Lower leg skin (tissue), 4 donors: ENCODE data around the gene NEAT1. TPM values are rescaled to one million over a fixed set of nuclear protein-coding genes. Genes with fewer than 3 reads are reported as not detected.

Experiments
- DNase-seq, 2 donors: peaks; one replicate each; pipeline ENCODE4 v3.0.0-alpha.2; 2019; ENCODE audit warnings: low spot score in 2 of 2
- H3K4me3 ChIP-seq: fragments of 200-600 bp; sonication (generic); 2 replicates; pipeline ENCODE4 v1.5.1; 2017; ENCODE audit warnings: mild to moderate bottlenecking, low read depth; ENCODE audit not compliant: poor library complexity, severe bottlenecking
- POLR2A ChIP-seq, 2 donors: fragments of 450-650 bp; IDR thresholded peaks; one replicate each; pipeline ENCODE4 v1.6.1; 2016 to 2017; ENCODE audit warnings: antibody characterized with exemption in 2 of 2, mild to moderate bottlenecking in 1 of 2, moderate library complexity in 1 of 2
- WGBS, 2 donors: methylation state at CpG; one replicate each; pipeline ENCODE4 v1.1.5; 2018; 5-methylcytosine and 5-hydroxymethylcytosine counted together
- intact Hi-C: fragments of 100-400 bp; cut with DNase I; formaldehyde crosslinking; loops from one replicate; pipeline ENCODE4 v1.15.0; 2023; ENCODE audit warnings: low total_unique reads
- microRNA counts, 2 donors: library from miRNA; unstranded; fragments of <30 nt; microRNA quantifications; one replicate each; lab custom pipeline; 2016
- total RNA-seq, 4 donors: library from RNA; depleted of rRNA; stranded (reverse); fragments of >200 nt; gene quantifications; one replicate each; pipeline ENCODE4 v1.1.0, GENCODE V29; 2016
- TF ChIP-seq, protein P1 (sequence below), 3 donors: fragments of 450-650 bp; IDR thresholded peaks; one replicate each; pipeline ENCODE4 v1.5.1; 2016; ENCODE audit warnings: antibody characterized with exemption in 3 of 3, mild to moderate bottlenecking in 3 of 3, moderate library complexity in 2 of 3

Gene NEAT1
- total RNA-seq, 4 donors from 2014 or later: 147 to 645 (median 301) TPM

- intact Hi-C loops: no loop called here
- H3K4me3 ChIP-seq: no peak overlapping the region
- TF ChIP-seq POLR2A (IDR thresholded peaks at IDR 0.05): no peak
- TF ChIP-seq, protein P1, sequence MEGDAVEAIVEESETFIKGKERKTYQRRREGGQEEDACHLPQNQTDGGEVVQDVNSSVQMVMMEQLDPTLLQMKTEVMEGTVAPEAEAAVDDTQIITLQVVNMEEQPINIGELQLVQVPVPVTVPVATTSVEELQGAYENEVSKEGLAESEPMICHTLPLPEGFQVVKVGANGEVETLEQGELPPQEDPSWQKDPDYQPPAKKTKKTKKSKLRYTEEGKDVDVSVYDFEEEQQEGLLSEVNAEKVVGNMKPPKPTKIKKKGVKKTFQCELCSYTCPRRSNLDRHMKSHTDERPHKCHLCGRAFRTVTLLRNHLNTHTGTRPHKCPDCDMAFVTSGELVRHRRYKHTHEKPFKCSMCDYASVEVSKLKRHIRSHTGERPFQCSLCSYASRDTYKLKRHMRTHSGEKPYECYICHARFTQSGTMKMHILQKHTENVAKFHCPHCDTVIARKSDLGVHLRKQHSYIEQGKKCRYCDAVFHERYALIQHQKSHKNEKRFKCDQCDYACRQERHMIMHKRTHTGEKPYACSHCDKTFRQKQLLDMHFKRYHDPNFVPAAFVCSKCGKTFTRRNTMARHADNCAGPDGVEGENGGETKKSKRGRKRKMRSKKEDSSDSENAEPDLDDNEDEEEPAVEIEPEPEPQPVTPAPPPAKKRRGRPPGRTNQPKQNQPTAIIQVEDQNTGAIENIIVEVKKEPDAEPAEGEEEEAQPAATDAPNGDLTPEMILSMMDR (IDR thresholded peaks at IDR 0.05): no peak
- peak; percentile 89 to 97 for DNase-seq
- 18 to 23% methylated on average over 12 of the region's 12 CpGs for WGBS, 2 donors
These were observed 71.0 kb downstream of the NEAT1 start for GRCh38 chr11:65493367-65494176.

MicroRNAs within 50 kb of the gene (microRNA counts, 767-probe panel; counts per million panel counts)
- microRNA hsa-miR-612 (lab: Ali Mortazavi, UCI): 358 to 5,995 counts per million in 2 donors

Other genes with a start within 250 kb of the NEAT1 start
- 100 to 1,000 TPM; 284 to 464 (median 363) TPM for gene CAPN1, start 240.9 kb upstream of the NEAT1 start, total RNA-seq
- 10 to 100 TPM in 1 of 4 donors, 1 to 10 TPM in 3; 6.7 to 11.2 (median 7.6) TPM for gene POLA2, start 160.8 kb upstream of the NEAT1 start, total RNA-seq
- gene CDC42EP2, start 107.9 kb upstream of the NEAT1 start, total RNA-seq: 1 to 10 TPM in 3 of 4 donors, not detected in 1; 2.5 to 4.2 (median 3.4) TPM
- gene DPF2, start 88.9 kb upstream of the NEAT1 start, total RNA-seq: 10 to 100 TPM; 20.6 to 36.4 (median 26.1) TPM
- under 1 TPM in 3 of 4 donors, not detected in 1; 0.19 to 0.26 (median 0.20) TPM for gene TIGD3, start 68.0 kb upstream of the NEAT1 start, total RNA-seq
- 1 to 10 TPM; 1.8 to 8.0 (median 5.3) TPM for gene SLC25A45, start 40.2 kb upstream of the NEAT1 start, total RNA-seq
- gene FRMD8, start 36.2 kb upstream of the NEAT1 start, total RNA-seq: 100 to 1,000 TPM in 2 of 4 donors, 10 to 100 TPM in 2; 81.8 to 135 (median 112) TPM
- over 10,000 TPM in 1 of 4 donors, 1,000 to 10,000 TPM in 3; 5,806 to 14,299 (median 7,416) TPM for gene MALAT1, start 76.2 kb downstream of the NEAT1 start, total RNA-seq
- 100 to 1,000 TPM in 1 of 4 donors, 10 to 100 TPM in 3; 73.1 to 103 (median 89.5) TPM for gene SCYL1, start 102.3 kb downstream of the NEAT1 start, total RNA-seq
- gene LTBP3, start 135.6 kb downstream of the NEAT1 start, total RNA-seq: 100 to 1,000 TPM in 2 of 4 donors, 10 to 100 TPM in 2; 71.9 to 113 (median 100) TPM
- 10 to 100 TPM; 41.9 to 62.9 (median 50.6) TPM for gene ZNRD2, start 147.7 kb downstream of the NEAT1 start, total RNA-seq
- gene FAM89B, start 149.7 kb downstream of the NEAT1 start, total RNA-seq: 10 to 100 TPM; 57.8 to 73.3 (median 61.2) TPM
- gene EHBP1L1, start 153.3 kb downstream of the NEAT1 start, total RNA-seq: 10 to 100 TPM; 40.5 to 71.0 (median 57.3) TPM
- gene KCNK7, start 173.0 kb downstream of the NEAT1 start, total RNA-seq: 100 to 1,000 TPM; 168 to 197 (median 184) TPM
- 10 to 100 TPM; 31.6 to 40.0 (median 39.1) TPM for gene MAP3K11, start 191.4 kb downstream of the NEAT1 start, total RNA-seq
- 10 to 100 TPM; 24.1 to 44.1 (median 34.4) TPM for gene PCNX3, start 193.0 kb downstream of the NEAT1 start, total RNA-seq
- gene SIPA1, start 215.3 kb downstream of the NEAT1 start, total RNA-seq: 10 to 100 TPM; 25.3 to 34.4 (median 28.6) TPM
- gene RELA, start 240.1 kb downstream of the NEAT1 start, total RNA-seq: 10 to 100 TPM; 61.9 to 73.5 (median 67.5) TPM